GM10266 (cell line): ENCODE data around the gene NDUFB10.
A peak's percentile ranks its signal among the peaks of the same experiment; 100 is the strongest.

Experiments
- DNase-seq: peaks from one replicate; pipeline ENCODE4 v3.0.0; 2012; ENCODE audit errors: extremely low spot score
- CTCF ChIP-seq: IDR thresholded peaks from 2 replicates; pipeline ENCODE4 v1.5.1; 2012; ENCODE audit warnings: mild to moderate bottlenecking, low read depth; ENCODE audit not compliant: control insufficient read depth, insufficient read depth; ENCODE audit errors: missing control alignments

Gene NDUFB10

GRCh38 chr16:2009791-2010510, 50.6 kb downstream of the NDUFB10 start, which contains the start of gene ZNF598:
Gene ZNF598 (minus strand): TSS chr16:2009821.
- no peak for TF ChIP-seq CTCF
- peak; percentile 98 for DNase-seq
